Esophagus muscularis mucosa (tissue), 4 donors: ENCODE results near the gene ZNF264. TPM values are rescaled to one million over a fixed set of nuclear protein-coding genes. Genes with fewer than 3 reads are reported as not detected.

Experiments
- DNase-seq: peaks from one replicate; pipeline ENCODE4 v3.0.0-alpha.2; 2017; ENCODE audit errors: extremely low spot score
- H3K27ac ChIP-seq, 4 donors: fragments of 200-600 bp; sonication (generic); replicated peaks in 1 of 4; 1 replicate in 3 of 4; 2 replicates in 1 of 4; pipeline ENCODE4 v1.5.1; 2016 to 2019; ENCODE audit warnings: mild to moderate bottlenecking in 1 of 4
- H3K27me3 ChIP-seq, 4 donors: fragments of 200-600 bp; sonication (generic); one replicate each; pipeline versions ENCODE4 v1.5.1 to v1.6.0; 2016 to 2019
- H3K36me3 ChIP-seq, 4 donors: fragments of 200-600 bp; sonication (generic); one replicate each; pipeline ENCODE4 v1.5.1; 2016 to 2019
- H3K4me1 ChIP-seq, 4 donors: fragments of 200-600 bp; sonication (generic); one replicate each; pipeline ENCODE4 v1.5.1; 2016 to 2019
- H3K4me3 ChIP-seq, 4 donors: fragments of 200-600 bp; sonication (generic); 1 replicate in 2 of 4; 2 replicates in 2 of 4; pipeline ENCODE4 v1.5.1; 2016 to 2019; ENCODE audit warnings: mild to moderate bottlenecking in 4 of 4, moderate library complexity in 1 of 4
- H3K9me3 ChIP-seq, 4 donors: fragments of 200-600 bp; sonication (generic); 1 replicate in 3 of 4; 2 replicates in 1 of 4; pipeline ENCODE4 v1.5.1; 2016 to 2019
- CTCF ChIP-seq, 3 experiments: fragments of 200-600 bp in 2 of 3; fragments of 450-650 bp in 1 of 3; sonication (generic) in 2 of 3; IDR thresholded peaks; one replicate each; pipeline ENCODE4 v1.5.1; 2017 to 2019; ENCODE audit warnings: antibody characterized with exemption in 3 of 3, mild to moderate bottlenecking in 2 of 3, moderate library complexity in 1 of 3
- EP300 ChIP-seq: sonication (generic); formaldehyde crosslinking; IDR thresholded peaks from one replicate; pipeline ENCODE4 v1.6.1; 2017; ENCODE audit warnings: antibody characterized with exemption
- POLR2A ChIP-seq: fragments of 450-650 bp; IDR thresholded peaks from one replicate; pipeline ENCODE4 v1.6.1; 2017; ENCODE audit warnings: antibody characterized with exemption, moderate library complexity, mild to moderate bottlenecking, low read depth
- POLR2AphosphoS5 ChIP-seq, 2 donors: sonication (generic); formaldehyde crosslinking; IDR thresholded peaks; one replicate each; pipeline ENCODE4 v1.6.1; 2017; ENCODE audit warnings: antibody characterized with exemption in 2 of 2
- WGBS: methylation state at CpG from one replicate; pipeline ENCODE4 v1.1.5; 2018; 5-methylcytosine and 5-hydroxymethylcytosine counted together
- intact Hi-C: fragments of 100-400 bp; cut with DNase I; formaldehyde crosslinking; loops from one replicate; pipeline ENCODE4 v1.15.1; 2023
- small RNA-seq, 3 donors: library from RNA; depleted of rRNA; stranded (forward); fragments of <200 nt; gene quantifications; one replicate each; pipeline ENCODE3, GENCODE V24; 2016
- total RNA-seq, 4 donors: library from RNA; depleted of rRNA; stranded (reverse); fragments of >200 nt; gene quantifications; one replicate each; pipeline versions ENCODE4 v1.1.0 to v1.2.1, GENCODE V29; 2016

ZNF264 gene
- total RNA-seq, 4 donors from 2014 or later = 24.1 to 66.7 (median 42.5) TPM

- H3K4me3 ChIP-seq = no peak overlapping the region
- H3K27ac ChIP-seq = no peak overlapping the region
- H3K36me3 ChIP-seq = peaks cover 0 to 9% (median 2%) of the 10 kb centered on the region in 4 donors
- 92% methylated on average over 3 of the region's 3 CpGs for WGBS
- H3K27me3 ChIP-seq = no peaks in the 10 kb centered on the region
- intact Hi-C loops = no loop called here
- TF ChIP-seq EP300 (no peak), CTCF (IDR thresholded peaks at IDR 0.05) (no peak), POLR2AphosphoS5 (IDR thresholded peaks at IDR 0.05) (no peak), POLR2A (no peak)
- DNase-seq = no peak
- no peaks in the 10 kb centered on the region for H3K9me3 ChIP-seq
- H3K4me1 ChIP-seq = no peaks in the 10 kb centered on the region
Observed at GRCh38 chr19:57267291-57267690, 76.0 kb downstream of the ZNF264 start.

- Histone ChIP-seq H3K9me3 (no peaks in the 10 kb centered on the region), H3K4me3 (no peak overlapping the region), H3K4me1 (no peaks in the 10 kb centered on the region), H3K27me3 (no peaks in the 10 kb centered on the region), H3K36me3 (peaks cover 0 to 16% (median 4%) of the 10 kb centered on the region in 4 donors), H3K27ac (no peak overlapping the region)
- intact Hi-C loops = no loop called here
- no peak for TF ChIP-seq POLR2AphosphoS5 (IDR thresholded peaks at IDR 0.05)
- no peak for TF ChIP-seq CTCF (IDR thresholded peaks at IDR 0.05)
- no peak for TF ChIP-seq POLR2A
- no peak for TF ChIP-seq EP300
- WGBS = 94% methylated on average over 4 of the region's 4 CpGs
- DNase-seq = no peak
Observed at GRCh38 chr19:57269515-57270250, 78.4 kb downstream of the ZNF264 start.

- Histone ChIP-seq H3K27me3 (no peaks in the 10 kb centered on the region), H3K4me1 (no peaks in the 10 kb centered on the region), H3K36me3 (peaks cover 0 to 25% (median 6%) of the 10 kb centered on the region in 4 donors), H3K27ac (no peak overlapping the region), H3K9me3 (no peaks in the 10 kb centered on the region), H3K4me3 (no peak overlapping the region)
- intact Hi-C loops = no loop called here
- 99% methylated on average over 8 of the region's 8 CpGs for WGBS
- DNase-seq = no peak
- no peak for TF ChIP-seq POLR2A
Observed at GRCh38 chr19:57271280-57271679, 80.0 kb downstream of the ZNF264 start.

Small RNAs within 50 kb of the gene (small RNA-seq; reads per million reads assigned to genes)
- gene AC025588.3 = 0 reads per million in 3 donors

Other genes with a start within 250 kb of the ZNF264 start
- gene USP29, start 71.5 kb upstream of the ZNF264 start, total RNA-seq = not detected
- not detected for gene ZIM3, start 46.3 kb upstream of the ZNF264 start, total RNA-seq
- gene DUXA, start 24.0 kb upstream of the ZNF264 start, total RNA-seq = not detected
- 1 to 10 TPM in 1 of 4 donors, under 1 TPM in 3; 0.33 to 1.2 (median 0.85) TPM for gene AURKC, start 39.5 kb downstream of the ZNF264 start, total RNA-seq
- gene ZNF805, start 49.1 kb downstream of the ZNF264 start, total RNA-seq = 10 to 100 TPM; 13.3 to 19.7 (median 17.3) TPM
- 10 to 100 TPM; 46.1 to 75.0 (median 50.1) TPM for gene ZNF460, start 89.0 kb downstream of the ZNF264 start, total RNA-seq
- gene ZNF543, start 129.0 kb downstream of the ZNF264 start, total RNA-seq = 1 to 10 TPM; 6.6 to 9.1 (median 8.3) TPM
- 10 to 100 TPM in 1 of 4 donors, 1 to 10 TPM in 3; 7.1 to 12.4 (median 8.5) TPM for gene ZNF304, start 159.8 kb downstream of the ZNF264 start, total RNA-seq
- gene TRAPPC2B, start 172.1 kb downstream of the ZNF264 start, total RNA-seq = 10 to 100 TPM; 12.9 to 29.5 (median 20.2) TPM
- 1 to 10 TPM; 1.4 to 3.3 (median 2.8) TPM for gene ZNF547, start 172.1 kb downstream of the ZNF264 start, total RNA-seq
- gene ZNF548, start 198.4 kb downstream of the ZNF264 start, total RNA-seq = 10 to 100 TPM; 20.2 to 26.3 (median 23.6) TPM
- 1 to 10 TPM; 6.1 to 9.6 (median 8.8) TPM for gene ZNF17, start 219.7 kb downstream of the ZNF264 start, total RNA-seq
- 1 to 10 TPM; 2.5 to 6.4 (median 4.6) TPM for gene ZNF749, start 243.8 kb downstream of the ZNF264 start, total RNA-seq